B cell (primary cell): ENCODE data around the gene PNMA5. TPM values are rescaled to one million over a fixed set of nuclear protein-coding genes. Genes with fewer than 3 reads are reported as not detected.
A peak's percentile ranks its signal among the peaks of the same experiment; 100 is the strongest.

Experiments
- ATAC-seq: fragments of 200-7000 bp; cut with Tn5 transposase; one replicate; pipeline ENCODE4 v1.10.0; 2021; ENCODE audit warnings: low read depth, mild to moderate bottlenecking, moderate number of reproducible peaks, moderate library complexity
- CTCF ChIA-PET: fragments of 350-600 bp; sonication (Branson Sonifier 250); formaldehyde crosslinking; loops from one replicate; lab custom pipeline; 2021; ENCODE audit warnings: antibody characterized with exemption, inconsistent platforms; lab: Charles Lee
- POLR2A ChIA-PET: fragments of 350-600 bp; sonication (Branson Sonifier 250); formaldehyde crosslinking; loops from one replicate; lab custom pipeline; 2021; ENCODE audit warnings: antibody characterized with exemption; lab: Charles Lee
- DNase-seq: peaks from one replicate; pipeline ENCODE4 v3.0.0; 2013
- H2AFZ ChIP-seq: 2 replicates; pipeline ENCODE4 v1.6.1; 2012; ENCODE audit warnings: mild to moderate bottlenecking, low read depth, low read length; ENCODE audit not compliant: insufficient read depth, poor library complexity, severe bottlenecking
- H3K27ac ChIP-seq, 2 donors: 1 replicate in 1 of 2; 2 replicates in 1 of 2; pipeline ENCODE4 v1.5.1; 2012 to 2013; ENCODE audit warnings: low read length in 2 of 2, mild to moderate bottlenecking in 2 of 2, moderate library complexity in 1 of 2
- H3K27me3 ChIP-seq, 4 experiments: fragments of 200-600 bp in 1 of 4; sonication (generic) in 1 of 4; replicated peaks in 1 of 4; 1 replicate in 2 of 4; 2 replicates in 2 of 4; pipeline versions ENCODE4 v1.6.1 to v1.7.0; 2013 to 2016; ENCODE audit warnings: low read length in 3 of 4, mild to moderate bottlenecking in 2 of 4, mixed read lengths in 1 of 4, moderate library complexity in 1 of 4; ENCODE audit not compliant: insufficient read depth in 4 of 4, control insufficient read depth in 3 of 4; ENCODE audit errors: control extremely low read depth in 1 of 4
- H3K36me3 ChIP-seq, 2 experiments: replicated peaks in 1 of 2; 1 replicate in 1 of 2; 2 replicates in 1 of 2; pipeline versions ENCODE4 v1.6.1 to v1.7.1; 2013; ENCODE audit warnings: low read length in 1 of 2; ENCODE audit not compliant: insufficient read depth in 2 of 2, control insufficient read depth in 1 of 2; ENCODE audit errors: control extremely low read depth in 1 of 2, extremely low read depth in 1 of 2
- H3K4me1 ChIP-seq, 2 donors: fragments of 200-600 bp in 1 of 2; sonication (generic) in 1 of 2; 1 replicate in 1 of 2; 2 replicates in 1 of 2; pipeline versions ENCODE4 v1.5.1 to v1.6.1; 2013 to 2017; ENCODE audit warnings: low read length in 2 of 2; ENCODE audit not compliant: control insufficient read depth in 2 of 2, insufficient read depth in 2 of 2
- H3K4me2 ChIP-seq: replicated peaks from 2 replicates; pipeline ENCODE3; 2012; ENCODE audit warnings: mild to moderate bottlenecking, low read depth, low read length; ENCODE audit not compliant: poor library complexity, severe bottlenecking
- H3K4me3 ChIP-seq, 5 experiments: fragments of 200-600 bp in 1 of 5; sonication (generic) in 1 of 5; 1 replicate in 3 of 5; 2 replicates in 2 of 5; pipeline versions ENCODE4 v1.5.1 to v1.7.0; 2011 to 2016; ENCODE audit warnings: low read length in 4 of 5, mild to moderate bottlenecking in 4 of 5, low read depth in 2 of 5, control low read depth in 1 of 5, moderate library complexity in 1 of 5; ENCODE audit not compliant: insufficient read depth in 1 of 5; ENCODE audit errors: control extremely low read depth in 1 of 5, extremely low read depth in 1 of 5
- H3K79me2 ChIP-seq: fragments of 200-600 bp; sonication (generic); one replicate; pipeline ENCODE4 v1.6.0; 2016; ENCODE audit warnings: low read length; ENCODE audit not compliant: control insufficient read depth, insufficient read depth
- H3K9ac ChIP-seq: fragments of 200-600 bp; sonication (generic); 2 replicates; pipeline ENCODE4 v1.6.1; 2017; ENCODE audit warnings: mild to moderate bottlenecking, low read length, moderate library complexity
- H3K9me3 ChIP-seq, 3 donors: one replicate each; pipeline versions ENCODE4 v1.6.1 to v1.7.1; 2013; ENCODE audit warnings: low read length in 2 of 3; ENCODE audit not compliant: control insufficient read depth in 2 of 3, insufficient read depth in 1 of 3; ENCODE audit errors: control extremely low read depth in 1 of 3
- H4K20me1 ChIP-seq: 2 replicates; pipeline ENCODE4 v1.6.0; 2012; ENCODE audit warnings: mild to moderate bottlenecking, low read length; ENCODE audit not compliant: insufficient read depth, control insufficient read depth, poor library complexity, severe bottlenecking
- H3K27ac Mint-ChIP-seq: one replicate; pipeline ENCODE4 v1.8.0; 2021; ENCODE audit warnings: mixed read lengths
- H3K27me3 Mint-ChIP-seq: one replicate; pipeline ENCODE4 v1.8.0; 2021; ENCODE audit warnings: mixed read lengths
- H3K4me1 Mint-ChIP-seq: one replicate; pipeline ENCODE4 v1.8.0; 2021; ENCODE audit warnings: mixed read lengths
- H3K4me3 Mint-ChIP-seq: one replicate; pipeline ENCODE4 v1.8.0; 2021; ENCODE audit warnings: mixed read lengths
- H3K9me3 Mint-ChIP-seq: one replicate; pipeline ENCODE4 v1.8.0; 2022; ENCODE audit warnings: mixed read lengths; ENCODE audit not compliant: insufficient read depth
- EZH2 ChIP-seq: IDR thresholded peaks from 2 replicates; pipeline ENCODE4 v1.6.1; 2012; ENCODE audit warnings: borderline replicate concordance, low read depth, mild to moderate bottlenecking, moderate library complexity, low read length; ENCODE audit not compliant: insufficient read depth, poor library complexity, severe bottlenecking
- WGBS: methylation state at CpG from one replicate; pipeline ENCODE4 v1.1.5; 2013; ENCODE audit warnings: missing lambda C conversion rate; ENCODE audit not compliant: insufficient coverage; 5-methylcytosine and 5-hydroxymethylcytosine counted together
- intact Hi-C: fragments of 100-400 bp; cut with micrococcal nuclease; formaldehyde crosslinking; loops from one replicate; pipeline ENCODE4 v1.10.0; 2022
- polyA plus RNA-seq: library from polyadenylated mRNA; depleted of rRNA; stranded (reverse); fragments of >200 nt; gene quantifications from 2 replicates; pipeline ENCODE4 v1.2.3, GENCODE V29; 2012
- total RNA-seq, 2 donors: library from RNA; stranded (reverse); fragments of 120-200 nt in 1 of 2; gene quantifications; 1 replicate in 1 of 2; 2 replicates in 1 of 2; pipeline versions ENCODE4 v1.2.3 to v1.2.4, GENCODE V29; 2013 to 2022
- TF ChIP-seq, protein P1 (sequence below): fragments of 200-600 bp; IDR thresholded peaks from one replicate; pipeline ENCODE4 v1.8.0; 2022; ENCODE audit warnings: antibody characterized with exemption, mild to moderate bottlenecking

Gene PNMA5
- total and polyA plus RNA-seq, 2 donors (not counting 1 experiment from before 2014, with no cell fraction given) = 0.49 to 0.62 TPM

DNA sequence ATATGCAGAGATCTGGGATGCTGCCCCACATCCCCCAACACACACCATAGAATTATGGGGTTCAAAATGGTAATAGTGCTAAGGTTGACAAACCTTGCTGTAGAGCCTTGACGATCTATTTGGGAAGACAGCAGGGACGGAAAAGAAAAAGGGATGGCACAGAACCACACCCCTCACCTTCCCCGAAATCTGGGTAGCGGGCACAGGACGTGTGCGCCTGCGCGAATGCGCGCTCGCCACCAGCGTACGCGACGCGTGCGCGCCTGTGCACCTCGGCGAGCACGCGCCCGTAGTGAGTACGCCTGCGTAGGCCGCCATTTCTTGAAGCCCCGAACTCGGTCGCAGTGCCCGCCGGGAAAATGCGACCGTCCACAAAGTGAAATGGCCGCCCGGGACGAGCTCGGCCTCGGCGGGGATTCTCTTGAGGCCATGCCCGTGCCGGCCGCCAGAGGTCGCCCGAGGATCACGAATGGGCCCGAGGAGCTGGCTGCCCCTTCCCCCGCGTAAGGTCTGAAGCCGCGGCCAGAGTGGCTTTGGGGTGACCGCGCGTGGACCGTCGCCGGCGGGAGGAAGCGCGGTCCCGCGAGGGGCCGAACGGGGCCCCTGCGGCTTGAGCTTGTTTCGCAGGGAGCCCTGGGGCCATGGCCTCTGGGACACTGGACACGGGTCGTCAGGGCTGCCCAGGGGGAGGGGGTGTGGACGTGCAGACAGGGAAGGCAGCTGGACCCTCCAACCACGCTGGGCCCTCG is 52.4 kb downstream of the PNMA5 start:
- Histone ChIP-seq H3K9ac (peak overlapping the region; percentile 59), H3K27me3 (no peaks in the 10 kb centered on the region), H3K27ac (peak overlapping the region; percentile 67 to 76), H3K4me2 (peak overlapping the region; percentile 75), H2AFZ (peak overlapping the region; percentile 88), H3K79me2 (no peaks in the 10 kb centered on the region), H3K4me1 (peaks cover 5 to 12% of the 10 kb centered on the region in 2 donors), H4K20me1 (no peaks in the 10 kb centered on the region), H3K9me3 (no peaks in the 10 kb centered on the region), H3K36me3 (no peaks in the 10 kb centered on the region), H3K4me3 (peak overlapping the region; percentile 36 to 70 (median 53))
- Mint-ChIP-seq H3K4me1 (peaks cover 9% of the 10 kb centered on the region), H3K27ac (peak overlapping the region; percentile 91), H3K4me3 (peak overlapping the region; percentile 91), H3K27me3 (no peaks in the 10 kb centered on the region), H3K9me3 (no peaks in the 10 kb centered on the region)
- intact Hi-C loops = loop anchor here (1.0 to 10.0 kb wide), 4 partner anchors 17 to 1023 kb away; partner anchors contain the start of gene HAUS7
- ChIA-PET CTCF (interaction anchor here (0.6 to 2.3 kb wide), 20 partner anchors 10 to 1006 kb away, joined by 3 to 31 read pairs (median 5); no protein-coding TSS in a partner anchor), POLR2A (interaction anchor here (0.8 to 1.2 kb wide), 3 partner anchors 17 to 531 kb away, joined by 3 to 4 read pairs (median 4); no protein-coding TSS in a partner anchor)
- DNase-seq (peak; percentile 93), ATAC-seq (peak; percentile 93)
- under 1% methylated on average over 53 of the region's 70 CpGs for WGBS
- TF ChIP-seq, protein P1, sequence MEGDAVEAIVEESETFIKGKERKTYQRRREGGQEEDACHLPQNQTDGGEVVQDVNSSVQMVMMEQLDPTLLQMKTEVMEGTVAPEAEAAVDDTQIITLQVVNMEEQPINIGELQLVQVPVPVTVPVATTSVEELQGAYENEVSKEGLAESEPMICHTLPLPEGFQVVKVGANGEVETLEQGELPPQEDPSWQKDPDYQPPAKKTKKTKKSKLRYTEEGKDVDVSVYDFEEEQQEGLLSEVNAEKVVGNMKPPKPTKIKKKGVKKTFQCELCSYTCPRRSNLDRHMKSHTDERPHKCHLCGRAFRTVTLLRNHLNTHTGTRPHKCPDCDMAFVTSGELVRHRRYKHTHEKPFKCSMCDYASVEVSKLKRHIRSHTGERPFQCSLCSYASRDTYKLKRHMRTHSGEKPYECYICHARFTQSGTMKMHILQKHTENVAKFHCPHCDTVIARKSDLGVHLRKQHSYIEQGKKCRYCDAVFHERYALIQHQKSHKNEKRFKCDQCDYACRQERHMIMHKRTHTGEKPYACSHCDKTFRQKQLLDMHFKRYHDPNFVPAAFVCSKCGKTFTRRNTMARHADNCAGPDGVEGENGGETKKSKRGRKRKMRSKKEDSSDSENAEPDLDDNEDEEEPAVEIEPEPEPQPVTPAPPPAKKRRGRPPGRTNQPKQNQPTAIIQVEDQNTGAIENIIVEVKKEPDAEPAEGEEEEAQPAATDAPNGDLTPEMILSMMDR = peak; percentile 81
- no peak for TF ChIP-seq EZH2

Other genes with a start within 250 kb of the PNMA5 start
- not detected in 2 replicates for gene MAGEA2, start 240.3 kb downstream of the PNMA5 start, total RNA-seq
- not detected in 2 replicates for gene MAGEA2, start 240.3 kb downstream of the PNMA5 start, polyA plus RNA-seq
- not detected in 2 replicates for gene CSAG3, start 234.9 kb downstream of the PNMA5 start, total RNA-seq
- not detected in 2 replicates for gene CSAG3, start 234.9 kb downstream of the PNMA5 start, polyA plus RNA-seq
- gene MAGEA6, start 224.4 kb downstream of the PNMA5 start, total RNA-seq = not detected in 2 replicates
- not detected in 2 replicates for gene MAGEA6, start 224.4 kb downstream of the PNMA5 start, polyA plus RNA-seq
- gene CETN2, start 163.4 kb downstream of the PNMA5 start, total RNA-seq = 9.4 and 11.1 TPM in 2 replicates
- 3.3 and 3.7 TPM in 2 replicates for gene CETN2, start 163.4 kb downstream of the PNMA5 start, polyA plus RNA-seq
- gene NSDHL, start 163.1 kb downstream of the PNMA5 start, total RNA-seq = 8.5 and 10.3 TPM in 2 replicates
- gene NSDHL, start 163.1 kb downstream of the PNMA5 start, polyA plus RNA-seq = 3.1 and 4.9 TPM in 2 replicates
- 0.89 and 1.7 TPM in 2 replicates for gene ZNF185, start 96.0 kb downstream of the PNMA5 start, total RNA-seq
- gene ZNF185, start 96.0 kb downstream of the PNMA5 start, polyA plus RNA-seq = 2.3 and 2.7 TPM in 2 replicates
- 3.3 and 4.2 TPM in 2 replicates for gene PNMA3, start 62.4 kb upstream of the PNMA5 start, total RNA-seq
- 2.5 and 3.8 TPM in 2 replicates for gene PNMA3, start 62.4 kb upstream of the PNMA5 start, polyA plus RNA-seq
- 0.20 and 0.39 TPM in 2 replicates for gene PNMA6A, start 78.3 kb upstream of the PNMA5 start, total RNA-seq
- 0.12 and 0.14 TPM in 2 replicates for gene PNMA6A, start 78.3 kb upstream of the PNMA5 start, polyA plus RNA-seq
- gene MAGEA1, start 185.2 kb upstream of the PNMA5 start, total RNA-seq = not detected in 2 replicates
- gene MAGEA1, start 185.2 kb upstream of the PNMA5 start, polyA plus RNA-seq = not detected in 2 replicates